NOMO-1 treated with dmso at 0.1 percent for 144 hours (cell line): ENCODE measurements around the gene SLC26A1.
A peak's percentile ranks its signal among the peaks of the same experiment; 100 is the strongest.
"Not testable (repeated sequence)": the region's sequence is repeated elsewhere in the genome, so short reads cannot be mapped to it uniquely, and the experiment has no call there.

ENCODE experiments used
- DNase-seq: peaks from one replicate; lab custom pipeline; 2025; ENCODE audit not compliant: unreplicated experiment; lab: John Stamatoyannopoulos, UW

SLC26A1 gene

DNA sequence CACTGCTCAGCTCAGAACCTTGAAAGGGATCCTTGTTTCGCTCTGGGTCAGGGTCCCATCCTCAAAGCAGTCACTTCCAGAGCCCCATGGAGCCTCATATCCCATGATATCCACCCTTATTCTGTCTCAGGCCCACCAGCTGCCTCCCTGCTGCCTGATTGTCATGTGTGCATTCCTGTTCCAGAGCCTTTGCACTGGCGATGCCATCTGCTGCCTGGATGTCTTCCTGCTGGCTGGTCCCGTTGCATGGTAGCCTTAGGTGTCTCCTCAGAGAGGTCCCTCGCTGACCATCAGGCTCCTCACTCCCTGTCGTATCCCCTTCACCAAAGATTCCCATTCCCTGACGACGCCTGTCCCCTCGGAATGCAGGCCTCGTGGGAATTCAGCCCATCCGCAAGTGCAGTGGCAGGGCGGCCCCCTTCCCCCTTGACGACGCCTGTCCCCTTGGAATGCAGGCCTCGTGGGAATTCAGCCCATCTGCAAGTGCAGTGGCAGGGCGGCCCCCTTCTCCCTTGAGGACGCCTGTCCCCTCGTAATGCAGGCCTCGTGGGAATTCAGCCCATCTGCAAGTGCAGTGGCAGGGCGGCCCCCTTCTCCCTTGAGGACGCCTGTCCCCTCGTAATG, 6.1 kb upstream of the SLC26A1 start:
- DNase-seq: not testable (repeated sequence)

- no peak for DNase-seq
Measured at GRCh38 chr4:998096-998691, 5.0 kb upstream of the SLC26A1 start.

- no peak for DNase-seq
Measured at GRCh38 chr4:997375-998071, 4.3 kb upstream of the SLC26A1 start.

- DNase-seq: no peak
Measured at GRCh38 chr4:996997-997374, 3.8 kb upstream of the SLC26A1 start.

DNA sequence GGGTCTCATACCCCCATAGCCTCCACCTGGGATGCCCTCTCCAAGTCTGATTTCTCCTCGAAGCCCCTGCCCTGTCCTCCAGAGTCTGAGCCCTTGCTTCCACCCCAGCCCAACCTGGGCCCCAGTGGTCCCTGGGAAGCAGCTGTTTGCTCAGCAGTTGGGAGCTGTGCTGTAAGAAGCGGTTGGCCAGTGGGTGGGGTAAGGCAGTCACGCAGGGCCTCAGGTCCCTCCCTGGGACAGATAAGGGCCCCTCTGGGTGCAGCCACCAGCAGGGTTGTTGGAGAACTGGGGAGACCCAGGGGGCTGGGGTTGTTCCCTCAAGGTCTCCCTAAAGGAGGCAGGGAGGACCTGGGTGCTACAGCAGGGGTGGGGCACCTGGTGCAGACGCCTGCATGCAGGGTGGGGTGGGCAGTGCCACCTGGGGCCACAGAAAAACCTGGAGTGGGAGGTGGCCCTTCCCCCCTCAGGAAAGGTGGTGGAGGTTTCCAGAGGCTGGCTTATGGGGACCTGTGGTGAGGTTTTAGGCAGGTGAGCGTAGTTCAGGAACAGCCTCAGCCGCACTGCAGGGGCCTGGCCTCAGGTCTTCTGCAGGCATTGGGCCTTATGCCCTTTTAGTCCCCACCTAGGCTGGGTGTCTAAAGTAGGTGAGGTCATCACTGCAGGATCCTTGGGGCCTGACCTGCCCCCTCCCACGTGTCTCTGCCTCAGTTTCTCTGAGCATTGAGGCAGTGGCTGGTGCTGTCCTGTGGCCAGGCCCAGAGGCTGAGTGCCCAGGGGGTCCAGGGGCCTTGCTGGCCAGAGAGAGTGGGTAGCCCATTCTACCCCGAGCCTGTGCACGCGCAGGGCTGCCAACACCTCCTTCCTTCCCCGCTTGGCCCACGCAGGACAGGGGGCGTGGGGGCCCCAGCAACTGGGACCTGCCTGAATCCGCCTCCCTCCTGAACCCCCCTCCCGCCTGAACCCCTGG, 3.1 kb upstream of the SLC26A1 start:
- DNase-seq: no peak

- DNase-seq: no peak
Measured at GRCh38 chr4:995311-996026, 2.3 kb upstream of the SLC26A1 start.

- DNase-seq: no peak
Measured at GRCh38 chr4:992297-993110, 700 bp downstream of the SLC26A1 start.

GRCh38 chr4:991451-992296, 1.5 kb downstream of the SLC26A1 start:
- no peak for DNase-seq

DNA sequence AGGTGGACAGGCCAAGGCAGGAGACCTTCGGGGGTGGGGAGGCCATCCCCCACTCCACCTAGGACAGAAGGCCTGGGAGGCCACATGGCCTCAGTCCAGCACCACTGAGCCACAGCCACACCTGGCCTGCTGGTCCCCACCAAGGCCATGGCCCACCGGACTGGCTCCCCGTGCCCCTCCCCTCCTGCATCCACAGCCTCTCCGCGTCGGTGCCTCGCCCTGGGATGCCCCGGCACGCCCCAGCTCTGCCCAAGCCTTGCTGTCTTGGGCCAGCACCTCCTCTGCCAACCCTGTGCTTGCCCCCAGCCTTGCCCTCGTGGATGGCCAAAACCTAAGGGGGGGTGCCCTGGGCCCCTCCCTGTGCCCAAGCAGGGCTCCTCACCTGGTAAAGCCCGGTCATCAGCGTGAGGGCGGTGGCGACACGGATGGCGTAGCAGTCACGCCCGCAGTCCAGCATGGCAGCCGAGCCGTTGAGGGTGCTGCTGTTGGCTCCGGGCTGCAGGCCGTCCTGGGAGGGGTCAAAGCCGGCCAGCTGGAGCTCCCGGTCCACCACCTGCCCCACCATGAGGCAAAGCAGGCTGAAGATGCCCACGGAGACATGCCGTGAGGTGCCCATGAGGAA, 2.3 kb downstream of the SLC26A1 start:
- no peak for DNase-seq

- no peak for DNase-seq
Measured at GRCh38 chr4:989722-990471, 3.3 kb downstream of the SLC26A1 start.

GRCh38 chr4:988726-989721, 4.2 kb downstream of the SLC26A1 start:
- DNase-seq: no peak

- no peak for DNase-seq
Measured at GRCh38 chr4:987624-988513, 5.3 kb downstream of the SLC26A1 start.

GRCh38 chr4:986879-987623, 6.2 kb downstream of the SLC26A1 start, which contains the start of gene IDUA:
Gene IDUA (plus strand): TSS chr4:987044. CDS start chr4:987085, 41 bp downstream.
- DNase-seq: peak; percentile 64

- DNase-seq: no peak
Measured at GRCh38 chr4:986428-986878, 6.8 kb downstream of the SLC26A1 start.
